Endothelial cell of umbilical vein (primary cell): ENCODE measurements around the gene FOXP1. TPM values are rescaled to one million over a fixed set of nuclear protein-coding genes. Genes with fewer than 3 reads are reported as not detected.

Experiments
- BruUV-seq: library from RNA; stranded (reverse); fragments of 400-500 nt; replicated peaks from 2 replicates; lab custom pipeline; 2021; lab: Mats Ljungman, UMichigan
- CTCF ChIA-PET: fragments of 300-600, 350-600 bp; sonication (Branson Sonifier 250); formaldehyde crosslinking; loops from one replicate; lab custom pipeline; 2021; ENCODE audit warnings: antibody characterized with exemption, inconsistent platforms; lab: Charles Lee
- POLR2A ChIA-PET: fragments of 300-600, 350-600 bp; sonication (Branson Sonifier 250); formaldehyde crosslinking; loops from one replicate; lab custom pipeline; 2021; ENCODE audit warnings: antibody characterized with exemption, inconsistent platforms; lab: Charles Lee
- DNase-seq: peaks from one replicate; pipeline ENCODE4 v3.0.0-alpha.2; 2011; ENCODE audit warnings: low read depth, low spot score
- FAIRE-seq: peaks from 2 replicates; lab custom pipeline; 2011; peaks lifted over from hg19 to GRCh38; lab: Jason Lieb, UNC
- H2AFZ ChIP-seq: 2 replicates; pipeline ENCODE4 v1.6.0; 2012; ENCODE audit warnings: low read depth, low read length, control low read depth, inconsistent platforms
- H3K27ac ChIP-seq: 2 replicates; pipeline ENCODE4 v1.5.1; 2011; ENCODE audit warnings: low read depth, mild to moderate bottlenecking, control low read depth, low read length, moderate library complexity; ENCODE audit not compliant: insufficient read depth
- H3K27me3 ChIP-seq, 2 experiments: 2 replicates each; pipeline versions ENCODE4 v1.6.0 to v1.6.1; 2011; ENCODE audit warnings: low read length in 2 of 2, mixed read lengths in 1 of 2; ENCODE audit not compliant: control insufficient read depth in 2 of 2, insufficient read depth in 2 of 2
- H3K36me3 ChIP-seq, 2 experiments: 2 replicates in 1 of 2; 3 replicates in 1 of 2; pipeline ENCODE4 v1.5.1; 2011; ENCODE audit warnings: low read length in 2 of 2, mild to moderate bottlenecking in 1 of 2, moderate library complexity in 1 of 2; ENCODE audit not compliant: control insufficient read depth in 2 of 2, insufficient read depth in 2 of 2; ENCODE audit errors: extremely low read depth in 1 of 2
- H3K4me1 ChIP-seq: 3 replicates; pipeline ENCODE4 v1.5.1; 2011; ENCODE audit warnings: mild to moderate bottlenecking, low read length; ENCODE audit not compliant: control insufficient read depth, insufficient read depth; ENCODE audit errors: extremely low read depth
- H3K4me2 ChIP-seq: 2 replicates; pipeline ENCODE4 v1.6.1; 2011; ENCODE audit warnings: low read length, control low read depth, mixed read lengths; ENCODE audit not compliant: insufficient read depth
- H3K4me3 ChIP-seq, 3 experiments: fragments of 200-600 bp in 1 of 3; sonication (generic), shearing (Covaris generic) in 1 of 3; replicated peaks in 1 of 3; 2 replicates each; pipeline ENCODE4 v1.5.1; 2011 to 2016; ENCODE audit warnings: control low read depth in 3 of 3, low read length in 3 of 3, mild to moderate bottlenecking in 2 of 3, inconsistent platforms in 1 of 3, low read depth in 1 of 3, moderate library complexity in 1 of 3; ENCODE audit not compliant: insufficient read depth in 1 of 3
- H3K79me2 ChIP-seq: 2 replicates; pipeline ENCODE4 v1.6.0; 2012; ENCODE audit warnings: low read length, inconsistent platforms; ENCODE audit not compliant: control insufficient read depth, insufficient read depth
- H3K9ac ChIP-seq: replicated peaks from 2 replicates; pipeline ENCODE3; 2011; ENCODE audit warnings: low read length, control low read depth; ENCODE audit not compliant: insufficient read depth; ENCODE audit errors: extremely low read depth
- H3K9me1 ChIP-seq: replicated peaks from 3 replicates; pipeline ENCODE4 v1.6.0; 2011; ENCODE audit warnings: mild to moderate bottlenecking, low read length; ENCODE audit not compliant: control insufficient read depth, insufficient read depth; ENCODE audit errors: extremely low read depth
- H3K9me3 ChIP-seq: replicated peaks from 2 replicates; pipeline ENCODE4 v1.5.1; 2012; ENCODE audit warnings: low read length, inconsistent platforms; ENCODE audit not compliant: control insufficient read depth, insufficient read depth
- H4K20me1 ChIP-seq: replicated peaks from 2 replicates; pipeline ENCODE3; 2011; ENCODE audit warnings: mild to moderate bottlenecking, low read length; ENCODE audit not compliant: control insufficient read depth, insufficient read depth; ENCODE audit errors: extremely low read depth
- CTCF ChIP-seq, 2 donors: IDR thresholded peaks; 1 replicate in 1 of 2; 2 replicates in 1 of 2; pipeline ENCODE4 v1.5.1; 2011; ENCODE audit warnings: low read length in 2 of 2, mild to moderate bottlenecking in 2 of 2, moderate library complexity in 2 of 2, control low read depth in 1 of 2, inconsistent platforms in 1 of 2, low read depth in 1 of 2; ENCODE audit not compliant: insufficient read depth in 1 of 2; ENCODE audit errors: extremely low read depth in 1 of 2
- EZH2 ChIP-seq: IDR thresholded peaks from 2 replicates; pipeline ENCODE4 v1.6.1; 2012; ENCODE audit warnings: borderline replicate concordance, low read depth, mild to moderate bottlenecking, moderate library complexity, low read length, inconsistent platforms; ENCODE audit not compliant: severe bottlenecking
- FOS ChIP-seq: IDR thresholded peaks from 2 replicates; pipeline ENCODE4 v1.6.1; 2011; ENCODE audit warnings: mild to moderate bottlenecking, low read length, moderate library complexity, borderline replicate concordance; ENCODE audit not compliant: insufficient read depth
- GATA2 ChIP-seq: IDR thresholded peaks from 2 replicates; pipeline ENCODE4 v1.7.0; 2011; ENCODE audit warnings: low read depth, mild to moderate bottlenecking, moderate library complexity, mixed read lengths, low read length; ENCODE audit not compliant: insufficient read length, insufficient read depth
- JUN ChIP-seq: IDR thresholded peaks from 2 replicates; pipeline ENCODE4 v1.6.1; 2011; ENCODE audit warnings: borderline replicate concordance, low read depth; ENCODE audit not compliant: insufficient read length, insufficient read depth
- MAX ChIP-seq: IDR thresholded peaks from 2 replicates; pipeline ENCODE4 v1.6.1; 2011; ENCODE audit not compliant: insufficient read depth, insufficient read length
- MYC ChIP-seq: IDR thresholded peaks from one replicate; pipeline ENCODE4 v1.6.1; 2011; ENCODE audit warnings: mild to moderate bottlenecking, low read depth, low read length
- POLR2A ChIP-seq: IDR thresholded peaks from 2 replicates; pipeline ENCODE4 v1.6.1; 2012; ENCODE audit warnings: low read depth, mild to moderate bottlenecking, control low read depth, low read length
- POLR2AphosphoS5 ChIP-seq: IDR thresholded peaks from 2 replicates; pipeline ENCODE4 v1.6.1; 2012; ENCODE audit warnings: low read depth, mild to moderate bottlenecking, control low read depth, low read length, moderate library complexity; ENCODE audit not compliant: insufficient read depth
- dilution Hi-C: fragments of 300-500 bp; cut with MboI; formaldehyde crosslinking; loops from one replicate; pipeline ENCODE4 v1.15.0; 2019; ENCODE audit warnings: low sequenced_read_pairs; ENCODE audit not compliant: extremely low pct_ligation_motif_present
- intact Hi-C: fragments of 100-400 bp; cut with micrococcal nuclease; formaldehyde crosslinking; loops from one replicate; pipeline ENCODE4 v1.10.0; 2022
- polyA plus RNA-seq, 4 experiments: library from polyadenylated mRNA; depleted of rRNA in 3 of 4; stranded (reverse) in 3 of 4; unstranded in 1 of 4; fragments of >200 nt; gene quantifications; 2 replicates each; pipeline versions ENCODE4 v1.2.1 to v1.2.3, GENCODE V29; 2011 to 2012; ENCODE audit warnings: missing spikeins in 1 of 4
- total RNA-seq: library from RNA; stranded (reverse); gene quantifications from 2 replicates; pipeline ENCODE4 v1.2.3, GENCODE V29; 2021

FOXP1 gene
- total and polyA plus RNA-seq, 2 donors (not counting 3 experiments of a cell fraction or from before 2014, with no cell fraction given), result 41.0 to 107 TPM

GRCh38 chr3:71152039-71152891 lies 431.3 kb downstream of the FOXP1 start:
- POLR2A ChIA-PET, result interaction anchor here (0.6 kb wide), 1 partner anchor 42 kb away, joined by 5 read pairs; no protein-coding TSS in a partner anchor
- H3K9me1 ChIP-seq, result no peaks in the 10 kb centered on the region
- CTCF ChIA-PET, result interaction anchor here (0.8 to 1.2 kb wide), 2 partner anchors 9 to 11 kb away, joined by 3 to 6 read pairs; no protein-coding TSS in a partner anchor

More at GRCh38 chr3:71152039-71152891, 431.3 kb downstream of the FOXP1 start:
- Histone ChIP-seq H3K4me2 (no peak overlapping the region), H3K79me2 (no peaks in the 10 kb centered on the region), H4K20me1 (no peaks in the 10 kb centered on the region), H3K4me1 (no peaks in the 10 kb centered on the region), H3K9ac (no peak overlapping the region), H3K36me3 (no peaks in the 10 kb centered on the region), H2AFZ (no peak overlapping the region), H3K4me3 (no peak overlapping the region), H3K27ac (no peak overlapping the region), H3K9me3 (no peaks in the 10 kb centered on the region), H3K27me3 (no peaks in the 10 kb centered on the region)
- DNase-seq (no peak), FAIRE-seq (no peak)
- BruUV-seq, result no TSS peak
- dilution Hi-C loops, result no loop called here
- intact Hi-C loops, result no loop called here
- no peak for TF ChIP-seq CTCF (IDR thresholded peaks at IDR 0.05; ENCODE audit: extremely low read depth in 1 of 2, insufficient read depth in 1 of 2, low read depth in 1 of 2, low read length in 2 of 2)
- no peak for TF ChIP-seq GATA2
- no peak for TF ChIP-seq MAX
- TF ChIP-seq POLR2A, result no peak
- TF ChIP-seq FOS, result no peak
- no peak for TF ChIP-seq MYC
- no peak for TF ChIP-seq JUN
- TF ChIP-seq EZH2, result no peak
- no peak for TF ChIP-seq POLR2AphosphoS5
